SJSA1 (cell line): ENCODE data around the gene GRB10. TPM values are rescaled to one million over a fixed set of nuclear protein-coding genes. Genes with fewer than 3 reads are reported as not detected.
"Not testable (repeated sequence)": the region's sequence is repeated elsewhere in the genome, so short reads cannot be mapped to it uniquely, and the experiment has no call there.

ENCODE experiments used
- DNase-seq, 2 experiments: peaks; one replicate each; pipeline ENCODE4 v3.0.0-alpha.2; 2015 to 2020; ENCODE audit warnings: low spot score in 2 of 2, low read depth in 1 of 2
- H3K27ac ChIP-seq: fragments of 250-450 bp; sonication (Bioruptor Pico); 2 replicates; pipeline ENCODE4 v1.5.1; 2020; ENCODE audit warnings: mild to moderate bottlenecking, moderate library complexity
- H3K27me3 ChIP-seq: fragments of 250-450 bp; sonication (Bioruptor Pico); replicated peaks from 2 replicates; pipeline ENCODE4 v1.5.1; 2020; ENCODE audit warnings: mild to moderate bottlenecking, moderate library complexity
- H3K36me3 ChIP-seq: fragments of 250-450 bp; sonication (Bioruptor Pico); 2 replicates; pipeline ENCODE4 v1.5.1; 2020; ENCODE audit warnings: mild to moderate bottlenecking
- H3K4me1 ChIP-seq: fragments of 250-450 bp; sonication (Bioruptor Pico); replicated peaks from 2 replicates; pipeline ENCODE4 v1.6.1; 2021; ENCODE audit warnings: mild to moderate bottlenecking
- H3K4me3 ChIP-seq: fragments of 250-450 bp; sonication (Bioruptor Pico); 2 replicates; pipeline ENCODE4 v1.5.1; 2020; ENCODE audit warnings: mild to moderate bottlenecking
- H3K9me3 ChIP-seq: fragments of 250-450 bp; sonication (Bioruptor Pico); replicated peaks from 2 replicates; pipeline ENCODE4 v1.5.1; 2020; ENCODE audit warnings: mild to moderate bottlenecking
- total RNA-seq: library from RNA; depleted of rRNA; stranded (reverse); fragments of >200 nt; shearing (Covaris generic); gene quantifications from 2 replicates; pipeline ENCODE4 v1.2.3, GENCODE V29; 2014

Gene GRB10
- total RNA-seq, 1 experiment from 2014 or later = 3.3 TPM

DNA sequence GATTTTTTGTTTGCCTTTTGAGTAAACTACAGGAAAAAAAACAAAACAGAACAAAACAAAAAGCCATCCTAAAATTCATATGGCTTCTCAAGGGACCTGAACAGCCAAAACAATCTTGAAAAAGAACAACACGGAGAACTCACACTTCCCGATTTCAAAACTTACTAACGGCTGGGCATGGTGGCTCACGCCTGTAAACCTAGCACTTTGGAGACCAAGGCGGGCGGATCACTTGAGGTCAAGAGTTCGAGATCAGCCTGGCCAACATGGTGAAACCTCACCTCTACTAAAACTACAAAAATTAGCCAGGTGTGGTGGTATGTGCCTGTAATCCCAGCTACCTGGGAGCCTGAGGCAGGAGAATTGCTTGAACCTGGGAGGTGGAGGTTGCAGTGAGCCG lies 46.9 kb downstream of the GRB10 start:
- not testable (repeated sequence) for H3K4me1 ChIP-seq, H3K9me3 ChIP-seq, H3K27me3 ChIP-seq, H3K4me3 ChIP-seq, H3K27ac ChIP-seq, DNase-seq, H3K36me3 ChIP-seq

DNA sequence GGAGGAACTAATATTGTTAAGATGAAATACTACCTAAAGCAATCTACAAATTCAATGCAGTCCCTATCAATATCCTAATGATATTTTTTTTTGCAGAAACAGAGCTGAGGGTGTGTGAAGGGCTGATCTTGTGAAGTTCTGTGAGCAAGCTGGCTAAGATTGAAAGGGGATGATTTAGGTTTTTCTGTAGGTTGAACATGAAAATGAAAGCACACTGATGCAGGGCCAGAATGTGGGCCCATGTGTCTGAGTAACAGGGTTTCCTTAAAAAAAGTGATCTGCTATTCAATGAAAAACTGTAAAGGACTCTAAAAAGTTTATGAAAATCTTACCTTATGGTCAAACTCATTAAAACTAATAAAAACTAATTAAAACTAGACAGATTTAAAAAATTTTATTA lies 47.4 kb downstream of the GRB10 start:
- H3K27ac ChIP-seq = no peak overlapping the region
- H3K36me3 ChIP-seq = no peaks in the 10 kb centered on the region
- no peak overlapping the region for H3K4me3 ChIP-seq
- no peaks in the 10 kb centered on the region for H3K4me1 ChIP-seq
- H3K27me3 ChIP-seq = no peaks in the 10 kb centered on the region
- no peaks in the 10 kb centered on the region for H3K9me3 ChIP-seq
- no peak for DNase-seq

DNA sequence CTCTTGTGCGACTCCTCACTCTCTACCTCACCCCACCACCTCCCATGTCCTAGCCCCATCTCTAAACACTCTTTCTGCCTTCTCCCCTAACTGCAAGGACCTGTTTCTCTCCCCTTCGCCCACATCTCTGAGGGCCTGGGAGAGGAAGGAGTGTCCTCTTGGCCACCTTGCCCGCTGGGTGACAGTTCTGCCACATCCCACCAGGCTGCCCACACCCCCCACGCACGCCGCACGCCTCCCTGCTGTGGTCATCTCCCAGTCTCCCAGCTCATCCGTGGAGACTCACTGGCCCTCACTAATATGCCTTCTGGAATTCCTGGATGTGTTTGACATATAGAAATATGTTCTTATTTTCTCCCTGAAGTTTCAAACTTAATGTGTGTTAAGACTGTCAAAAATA lies 48.5 kb downstream of the GRB10 start:
- Histone ChIP-seq H3K4me1 (no peaks in the 10 kb centered on the region), H3K4me3 (no peak overlapping the region), H3K36me3 (no peaks in the 10 kb centered on the region), H3K27me3 (no peaks in the 10 kb centered on the region), H3K9me3 (no peaks in the 10 kb centered on the region), H3K27ac (no peak overlapping the region)
- DNase-seq = no peak

DNA sequence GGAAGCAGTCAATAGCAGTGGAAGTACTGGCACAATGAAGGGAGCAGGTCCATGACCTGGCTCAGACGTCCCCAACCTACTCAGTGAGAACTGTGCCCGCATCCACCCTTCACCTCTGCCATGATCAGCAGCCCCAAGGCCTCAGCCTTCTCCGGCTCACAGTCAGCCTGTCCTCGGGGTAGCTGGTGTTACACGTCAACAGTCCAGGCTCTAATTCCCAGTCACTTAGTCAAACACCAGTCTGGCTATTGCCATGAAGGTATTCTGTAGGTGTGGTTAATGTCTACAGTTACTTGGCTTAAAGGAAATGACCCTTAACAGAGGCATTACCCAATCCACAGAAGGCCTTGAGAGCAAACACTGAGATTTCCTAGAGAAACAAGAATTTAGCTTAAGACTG lies 49.1 kb downstream of the GRB10 start:
- Histone ChIP-seq H3K4me3 (no peak overlapping the region), H3K36me3 (no peaks in the 10 kb centered on the region), H3K9me3 (no peaks in the 10 kb centered on the region), H3K4me1 (no peaks in the 10 kb centered on the region), H3K27me3 (no peaks in the 10 kb centered on the region), H3K27ac (no peak overlapping the region)
- no peak for DNase-seq

DNA sequence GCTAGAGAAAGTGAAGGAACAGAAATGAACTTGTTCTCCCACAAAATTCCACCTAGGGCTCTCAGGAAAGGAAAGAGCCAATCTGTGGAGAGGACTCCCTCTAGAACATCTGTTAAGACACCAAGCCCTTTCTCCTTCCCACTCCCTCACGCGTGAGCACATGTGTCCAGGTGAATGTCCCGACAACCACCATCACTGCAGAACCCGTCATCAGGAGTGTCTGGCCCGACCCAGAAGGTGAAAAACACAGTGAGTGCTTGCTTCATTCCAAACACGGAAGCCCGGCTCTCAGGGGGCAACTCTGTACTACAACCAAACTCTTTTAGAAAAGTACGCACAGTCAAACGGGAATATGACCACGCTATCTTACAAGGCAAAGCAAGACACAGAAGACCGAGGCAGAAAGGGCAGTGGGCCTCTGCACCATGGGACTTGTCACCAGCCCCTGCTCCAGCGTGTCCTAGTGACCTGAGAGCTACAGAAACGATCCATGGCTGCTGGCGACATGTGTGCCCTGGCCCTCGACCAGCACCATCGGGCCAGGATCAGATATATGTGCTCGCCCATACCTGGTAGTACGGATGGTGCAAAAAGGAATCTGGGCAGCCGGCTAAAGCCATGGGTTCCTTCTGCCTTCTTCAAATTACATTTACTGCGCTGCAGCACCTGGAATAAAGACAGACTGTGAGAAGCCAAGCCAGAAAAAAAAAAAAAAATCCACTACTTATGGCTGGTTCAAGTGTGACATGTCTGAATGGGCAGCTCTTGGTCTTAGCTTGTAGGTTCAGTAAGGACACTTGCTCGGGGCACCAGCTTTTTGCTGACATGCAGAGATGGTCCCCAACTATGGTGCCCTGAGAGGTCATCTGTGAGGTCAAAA lies 50.8 kb downstream of the GRB10 start:
- Histone ChIP-seq H3K27me3 (no peaks in the 10 kb centered on the region), H3K36me3 (no peaks in the 10 kb centered on the region), H3K27ac (no peak overlapping the region), H3K4me1 (no peaks in the 10 kb centered on the region), H3K4me3 (no peak overlapping the region), H3K9me3 (no peaks in the 10 kb centered on the region)
- DNase-seq = no peak

DNA sequence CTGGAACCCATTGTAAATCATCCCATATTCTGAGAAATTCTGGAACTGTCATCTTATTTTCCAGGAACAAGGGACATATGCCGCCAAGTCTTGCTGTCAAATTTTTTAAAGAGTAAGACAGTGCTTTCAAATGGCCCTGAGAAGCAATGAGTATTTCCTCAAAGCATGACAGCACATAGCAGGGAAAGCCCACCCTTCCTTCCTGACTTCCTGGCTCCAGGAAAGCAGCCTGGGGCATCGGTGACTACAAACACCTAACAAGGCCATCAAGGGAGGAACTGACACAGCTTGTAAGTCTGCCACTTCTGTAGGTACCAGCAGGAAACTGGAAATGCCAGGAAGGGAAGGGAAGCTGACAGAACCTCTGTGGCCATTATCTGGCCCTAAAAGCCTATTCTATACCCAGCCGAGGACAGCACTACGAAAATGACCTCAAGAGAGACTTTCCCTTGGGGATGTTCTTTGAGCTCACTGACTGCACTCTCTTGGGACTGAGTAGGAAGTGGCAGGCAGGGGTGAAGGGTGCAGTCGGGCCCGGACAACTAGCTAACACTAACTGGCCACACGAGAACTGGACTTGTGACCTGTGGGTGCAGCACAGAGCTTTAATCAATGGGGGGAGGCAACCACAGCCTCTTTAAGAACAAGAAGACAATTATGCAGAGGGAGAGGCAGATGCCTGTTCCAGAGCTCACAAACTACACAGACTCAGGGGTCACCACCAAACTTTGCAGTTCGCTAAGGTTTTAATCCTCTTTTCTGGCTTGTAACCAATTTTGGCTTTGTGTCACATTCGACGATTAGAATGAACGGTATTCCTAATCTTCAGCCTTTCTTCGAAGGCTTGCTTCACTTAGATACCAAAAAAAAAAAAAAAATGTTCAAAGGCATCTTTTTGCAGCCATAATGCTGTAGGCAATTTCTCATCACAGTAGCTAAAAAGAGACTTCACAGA lies 52.0 kb downstream of the GRB10 start:
- Histone ChIP-seq H3K36me3 (no peaks in the 10 kb centered on the region), H3K9me3 (no peaks in the 10 kb centered on the region), H3K27me3 (no peaks in the 10 kb centered on the region), H3K4me3 (no peak overlapping the region), H3K4me1 (no peaks in the 10 kb centered on the region), H3K27ac (no peak overlapping the region)
- DNase-seq = no peak

DNA sequence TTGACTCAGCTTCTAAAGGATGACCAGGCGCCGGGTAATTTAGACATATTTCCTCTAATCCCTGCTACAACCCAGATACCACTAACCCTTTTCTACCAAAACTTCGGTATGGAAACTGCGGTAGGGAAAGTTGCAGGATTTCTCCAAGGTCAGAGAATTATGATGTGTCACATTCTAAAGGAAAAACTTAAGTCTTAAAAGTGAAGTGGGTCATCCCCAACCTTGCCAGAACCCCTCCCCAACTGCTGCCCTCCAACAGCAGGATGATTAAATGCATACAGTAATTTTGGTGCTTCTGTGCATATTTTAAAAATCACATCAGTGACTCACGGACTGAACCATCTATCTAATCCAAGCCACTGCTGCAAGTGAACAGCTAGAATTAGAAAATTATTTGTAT lies 52.7 kb downstream of the GRB10 start:
- Histone ChIP-seq H3K4me1 (no peaks in the 10 kb centered on the region), H3K27me3 (no peaks in the 10 kb centered on the region), H3K27ac (no peak overlapping the region), H3K4me3 (no peak overlapping the region), H3K9me3 (no peaks in the 10 kb centered on the region), H3K36me3 (no peaks in the 10 kb centered on the region)
- no peak for DNase-seq

DNA sequence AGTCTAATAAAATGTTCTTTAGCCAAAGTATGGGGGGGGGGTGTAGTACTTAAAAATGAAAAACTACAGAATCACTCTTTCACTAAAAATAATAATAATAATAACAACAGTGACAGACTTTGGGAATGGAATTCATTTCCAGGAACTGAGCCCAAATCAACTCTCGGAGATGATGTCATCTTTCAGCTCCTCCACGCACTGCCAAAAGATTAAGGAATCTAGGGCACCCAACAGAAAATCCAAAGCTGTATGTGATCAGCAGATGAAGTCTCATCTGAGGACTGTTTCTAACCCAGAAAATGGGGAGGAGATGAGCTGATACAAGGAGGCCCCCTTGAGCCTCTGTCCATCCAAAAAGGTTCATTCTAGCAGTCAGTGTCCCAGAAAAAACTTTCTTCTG lies 54.5 kb downstream of the GRB10 start:
- no peaks in the 10 kb centered on the region for H3K9me3 ChIP-seq
- no peak overlapping the region for H3K4me3 ChIP-seq
- H3K27ac ChIP-seq = no peak overlapping the region
- no peaks in the 10 kb centered on the region for H3K27me3 ChIP-seq
- H3K36me3 ChIP-seq = no peaks in the 10 kb centered on the region
- no peak for DNase-seq
- H3K4me1 ChIP-seq = no peaks in the 10 kb centered on the region

DNA sequence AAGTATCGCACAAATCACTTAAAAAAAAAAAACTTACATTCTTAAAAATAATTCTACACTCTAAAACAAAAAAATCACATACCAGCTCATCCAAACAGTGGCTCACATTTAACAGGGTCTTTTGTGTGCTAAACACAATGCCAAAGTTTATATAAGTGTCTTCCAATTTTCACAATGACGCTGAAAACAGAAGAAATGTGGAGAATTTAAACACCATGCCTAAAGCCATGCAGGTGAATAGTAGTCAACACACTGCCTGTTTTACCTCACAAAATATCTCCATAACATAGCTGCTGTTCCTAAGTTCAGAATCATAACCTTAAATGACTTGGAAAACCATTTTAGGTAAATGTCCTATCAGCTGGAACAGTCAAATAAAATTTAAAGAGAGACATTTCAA lies 55.0 kb downstream of the GRB10 start:
- Histone ChIP-seq H3K27me3 (no peaks in the 10 kb centered on the region), H3K27ac (no peak overlapping the region), H3K4me1 (no peaks in the 10 kb centered on the region), H3K9me3 (no peaks in the 10 kb centered on the region), H3K4me3 (no peak overlapping the region), H3K36me3 (no peaks in the 10 kb centered on the region)
- no peak for DNase-seq

DNA sequence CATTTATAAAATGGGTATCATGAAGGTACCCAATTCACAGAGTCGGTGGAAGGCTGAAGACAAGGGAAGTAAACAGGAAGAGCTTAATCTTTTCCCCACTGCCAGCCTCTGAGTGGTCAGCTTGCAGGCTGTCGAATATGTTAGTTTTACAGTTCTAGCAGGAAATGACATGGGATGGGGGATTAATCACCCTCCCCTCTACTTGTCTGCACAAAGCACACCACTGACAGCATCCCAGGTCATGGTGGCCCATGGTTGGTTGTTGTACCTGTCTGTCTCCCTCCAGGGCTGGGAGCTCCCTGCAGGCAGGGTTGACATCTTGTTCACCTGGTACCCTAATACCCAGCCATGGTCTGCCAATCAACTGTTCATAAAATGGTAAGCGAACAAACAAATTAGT lies 55.6 kb downstream of the GRB10 start:
- no peaks in the 10 kb centered on the region for H3K27me3 ChIP-seq
- no peaks in the 10 kb centered on the region for H3K36me3 ChIP-seq
- no peaks in the 10 kb centered on the region for H3K9me3 ChIP-seq
- no peak for DNase-seq
- H3K4me3 ChIP-seq = no peak overlapping the region
- H3K27ac ChIP-seq = no peak overlapping the region
- no peaks in the 10 kb centered on the region for H3K4me1 ChIP-seq

DNA sequence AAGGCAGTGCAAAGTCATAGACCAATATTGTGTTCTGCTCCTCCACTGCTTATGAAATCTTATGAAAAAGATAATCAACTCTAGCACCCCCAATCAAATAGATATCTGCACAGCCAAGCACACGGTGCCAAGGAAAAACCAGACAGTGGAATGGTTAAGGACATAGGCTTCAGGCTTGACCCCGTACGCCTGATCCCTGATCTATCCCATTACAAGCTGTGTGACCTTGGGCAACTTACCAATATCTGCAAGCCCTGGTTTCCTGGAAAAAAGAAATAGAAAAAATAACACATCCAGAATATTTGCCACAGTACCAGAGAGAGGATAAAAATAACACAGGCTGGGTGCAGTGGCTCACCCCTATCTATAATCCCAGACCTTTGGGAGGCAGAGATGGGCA lies 56.9 kb downstream of the GRB10 start:
- Histone ChIP-seq H3K4me1 (no peaks in the 10 kb centered on the region), H3K4me3 (no peak overlapping the region), H3K36me3 (no peaks in the 10 kb centered on the region), H3K27ac (no peak overlapping the region), H3K9me3 (no peaks in the 10 kb centered on the region), H3K27me3 (no peaks in the 10 kb centered on the region)
- no peak for DNase-seq

DNA sequence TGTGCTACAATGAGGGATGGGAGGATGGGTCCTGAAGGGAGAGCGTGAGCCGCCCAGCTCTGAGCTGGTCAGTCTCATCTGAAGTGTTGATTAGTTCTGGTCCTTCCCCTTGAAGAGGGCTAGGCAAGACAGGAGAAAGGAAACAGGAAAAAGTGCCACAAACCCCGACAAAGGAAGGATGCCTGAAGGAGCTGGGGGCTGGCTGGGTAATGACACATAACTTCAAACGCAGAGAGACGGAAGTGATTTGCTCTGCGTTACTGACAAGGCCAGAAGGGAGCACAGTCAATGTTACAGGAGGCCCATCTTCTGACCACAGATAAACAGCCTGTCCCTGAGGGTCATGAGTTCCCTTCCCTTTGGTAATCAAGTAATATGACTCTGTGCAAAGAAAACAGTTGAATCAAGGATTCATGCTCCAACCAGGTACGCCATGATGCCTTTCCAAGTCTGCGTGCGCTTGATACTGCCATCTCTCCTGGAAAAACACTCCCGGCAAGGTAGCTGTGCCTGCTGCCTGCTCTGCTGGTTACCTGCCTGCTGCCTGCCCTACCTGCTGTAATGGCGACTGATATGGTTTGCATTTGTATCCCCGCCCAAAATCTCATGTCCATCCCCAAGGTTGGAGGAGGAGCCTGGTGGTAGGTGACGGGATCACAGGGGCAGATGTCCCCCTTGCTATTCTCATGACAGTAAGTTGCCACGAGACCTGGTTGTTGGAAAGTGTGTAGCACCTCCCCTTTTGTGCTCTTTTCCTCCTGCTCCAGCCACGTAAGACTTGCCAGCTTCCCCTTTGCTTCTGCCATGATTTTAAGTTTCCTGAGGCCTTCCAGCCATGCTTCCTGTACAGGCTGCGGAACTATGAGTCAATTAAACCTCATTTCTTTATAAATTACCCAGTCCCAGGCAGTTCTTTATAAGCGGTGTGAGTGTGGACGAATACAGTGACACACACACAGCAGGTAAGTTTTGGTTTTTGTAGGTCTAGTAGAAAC lies 57.9 kb downstream of the GRB10 start:
- no peak overlapping the region for H3K4me3 ChIP-seq
- no peaks in the 10 kb centered on the region for H3K9me3 ChIP-seq
- no peaks in the 10 kb centered on the region for H3K27me3 ChIP-seq
- H3K27ac ChIP-seq = no peak overlapping the region
- no peaks in the 10 kb centered on the region for H3K4me1 ChIP-seq
- H3K36me3 ChIP-seq = no peaks in the 10 kb centered on the region
- DNase-seq = no peak

DNA sequence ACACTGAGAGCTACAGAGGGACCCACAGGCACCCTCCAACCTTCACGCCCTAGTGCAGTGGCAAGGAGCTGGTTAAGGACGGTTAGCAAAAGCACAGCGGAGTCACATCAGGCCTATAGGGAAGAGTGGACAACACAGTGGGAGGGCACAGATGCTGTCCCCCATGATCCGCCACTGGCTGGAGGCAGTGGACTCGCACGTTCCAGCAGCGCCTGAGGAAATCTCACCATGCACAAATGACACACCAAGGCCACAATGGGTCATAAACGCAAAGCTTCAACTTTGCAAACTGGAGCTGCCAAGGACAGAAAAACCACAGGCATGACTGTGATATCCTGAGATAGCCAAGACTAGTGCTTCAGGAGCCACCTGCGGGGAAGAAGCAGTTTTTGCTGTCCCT lies 58.8 kb downstream of the GRB10 start:
- Histone ChIP-seq H3K4me1 (no peaks in the 10 kb centered on the region), H3K27ac (no peak overlapping the region), H3K27me3 (no peaks in the 10 kb centered on the region), H3K4me3 (no peak overlapping the region), H3K9me3 (no peaks in the 10 kb centered on the region), H3K36me3 (no peaks in the 10 kb centered on the region)
- DNase-seq = no peak
